ENCODE measurements around the gene CTLA4.

Gene CTLA4

DNA sequence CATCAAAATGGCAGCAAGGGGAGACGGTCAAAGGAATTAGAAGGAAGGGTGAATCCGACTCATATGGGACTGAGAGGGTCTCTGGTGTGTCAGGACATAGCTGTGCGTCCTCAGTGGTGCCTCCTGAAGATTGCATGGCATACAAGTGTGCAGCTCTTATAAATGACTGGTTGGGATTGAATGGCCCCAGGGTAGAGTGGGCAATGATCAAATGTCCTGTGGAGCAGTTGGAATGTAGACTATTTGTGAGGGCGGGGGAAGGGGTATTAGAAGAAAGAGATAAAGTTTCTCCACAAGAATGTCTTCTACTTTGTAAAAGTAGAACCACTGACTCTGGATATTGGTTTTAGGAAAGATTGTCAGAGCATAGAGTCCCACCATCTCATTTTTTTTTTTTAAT is 24.6 kb downstream of the CTLA4 start:
- DNase-seq (ENCODE audit: low spot score) = no peak

DNA sequence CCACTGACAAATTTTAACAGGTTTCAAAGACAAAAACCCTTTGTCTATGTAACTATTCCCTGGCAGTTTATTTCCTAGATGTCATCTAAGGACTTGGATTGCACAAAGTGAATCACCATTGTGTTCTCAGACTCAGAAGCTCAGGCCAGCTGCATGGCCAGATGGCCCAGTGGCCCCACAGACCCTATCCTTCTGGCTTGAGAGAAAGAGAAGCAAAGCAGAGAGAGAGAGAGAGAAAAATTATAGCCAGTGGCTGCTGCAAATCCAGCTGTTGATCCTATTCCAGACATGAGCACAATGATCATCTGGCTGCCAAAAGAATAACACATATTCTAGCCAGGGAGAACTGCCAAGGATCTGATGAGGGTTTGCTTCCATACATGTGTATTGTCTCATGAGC is 25.8 kb downstream of the CTLA4 start:
- peak; percentile 96 for DNase-seq (ENCODE audit: low spot score)

DNA sequence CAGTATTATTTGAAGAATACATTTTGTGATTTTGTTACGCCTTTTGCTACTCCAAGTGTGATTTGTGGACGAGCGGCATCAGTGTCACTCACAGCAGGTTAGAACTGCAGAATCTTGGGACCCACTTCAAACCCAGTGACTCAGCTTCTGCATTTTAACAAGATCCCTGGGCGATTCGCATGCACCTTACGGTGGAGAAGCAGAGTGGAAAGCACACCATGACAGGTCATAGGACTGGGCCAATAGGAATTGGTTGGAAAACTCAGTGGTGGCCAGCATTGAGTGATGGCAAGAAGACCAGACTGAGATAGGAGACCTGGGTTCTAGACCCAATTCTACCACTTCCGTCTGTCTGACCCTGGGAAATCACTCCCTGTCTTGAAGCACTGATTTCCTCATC is 26.3 kb downstream of the CTLA4 start:
- no peak for DNase-seq (ENCODE audit: low spot score)

DNA sequence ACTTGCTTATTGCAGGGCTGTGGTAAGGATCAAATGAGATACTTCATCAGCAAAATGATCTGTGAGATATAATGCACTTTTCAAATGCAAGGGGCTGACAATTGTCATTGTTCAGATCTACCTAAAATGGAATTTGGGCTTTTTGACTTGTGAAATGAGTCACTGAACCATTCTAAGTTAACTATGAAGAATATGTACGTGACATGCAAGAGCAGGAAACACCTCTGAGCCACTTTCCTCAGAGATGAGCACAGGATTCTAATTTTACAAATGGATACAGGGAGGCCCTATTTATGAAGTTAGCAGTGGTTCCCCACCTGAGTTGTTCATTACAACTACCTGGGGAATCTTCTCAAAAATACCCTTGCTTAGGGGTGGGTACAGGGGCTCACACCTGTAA is 26.7 kb downstream of the CTLA4 start:
- no peak for DNase-seq (ENCODE audit: low spot score)

DNA sequence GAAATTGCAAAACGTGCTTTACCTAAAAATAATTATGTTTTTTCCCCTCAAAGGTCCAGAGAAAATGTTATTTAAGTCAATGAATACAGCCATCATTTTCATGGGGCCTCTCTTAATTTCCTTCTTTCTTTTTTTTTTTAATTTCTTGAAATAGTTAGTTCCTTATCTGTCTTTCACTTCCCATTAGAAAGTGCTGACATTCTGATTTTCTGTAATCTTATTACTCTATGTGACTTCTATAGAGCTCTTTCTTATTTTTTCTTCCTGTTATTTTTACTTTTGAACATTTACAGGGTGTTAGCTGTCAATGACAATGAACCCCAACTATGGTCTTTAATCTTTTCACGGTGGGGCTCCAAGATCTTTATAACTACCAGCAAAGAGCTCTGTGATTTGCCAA is 30.0 kb downstream of the CTLA4 start:
- peak; percentile 73 for DNase-seq (ENCODE audit: low spot score)

DNA sequence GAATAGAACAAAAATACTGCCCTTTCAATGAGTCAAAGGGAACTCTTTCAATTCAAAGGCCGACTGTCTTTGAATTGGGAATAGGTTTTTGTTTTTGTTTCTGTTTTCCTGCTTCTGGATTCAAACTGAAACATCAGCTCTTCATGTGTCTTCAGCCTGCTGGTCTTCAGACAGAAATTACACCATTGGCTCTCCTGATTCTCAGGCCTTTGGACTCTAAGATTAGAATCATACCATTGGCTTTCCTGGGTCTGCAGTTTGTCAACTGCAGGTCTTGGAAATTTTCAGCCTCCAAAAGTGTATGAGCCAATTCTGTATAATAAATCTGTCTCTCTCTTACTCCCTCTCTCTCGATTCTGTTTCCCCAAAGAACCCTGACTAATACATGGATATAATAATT is 31.1 kb downstream of the CTLA4 start:
- DNase-seq (ENCODE audit: low spot score) = no peak

DNA sequence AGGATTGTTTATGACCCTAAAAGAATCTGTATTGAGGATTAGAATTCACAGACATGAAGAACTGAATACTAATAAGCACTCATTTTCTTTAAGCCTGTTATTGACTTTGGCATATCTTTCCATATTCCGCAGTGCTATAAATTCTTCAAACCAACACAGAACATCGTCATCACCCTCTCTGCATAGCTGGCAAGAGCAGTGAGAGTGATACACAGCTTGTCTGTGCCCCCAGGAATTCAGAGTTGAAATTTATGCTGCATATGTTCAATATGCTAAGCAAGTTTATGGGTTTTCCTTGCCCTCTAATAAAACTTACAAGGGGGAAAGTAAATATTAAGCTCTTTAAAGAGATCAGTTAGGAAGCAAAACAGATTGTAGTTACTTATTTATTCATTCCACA is 32.7 kb downstream of the CTLA4 start:
- no peak for DNase-seq (ENCODE audit: low spot score)

DNA sequence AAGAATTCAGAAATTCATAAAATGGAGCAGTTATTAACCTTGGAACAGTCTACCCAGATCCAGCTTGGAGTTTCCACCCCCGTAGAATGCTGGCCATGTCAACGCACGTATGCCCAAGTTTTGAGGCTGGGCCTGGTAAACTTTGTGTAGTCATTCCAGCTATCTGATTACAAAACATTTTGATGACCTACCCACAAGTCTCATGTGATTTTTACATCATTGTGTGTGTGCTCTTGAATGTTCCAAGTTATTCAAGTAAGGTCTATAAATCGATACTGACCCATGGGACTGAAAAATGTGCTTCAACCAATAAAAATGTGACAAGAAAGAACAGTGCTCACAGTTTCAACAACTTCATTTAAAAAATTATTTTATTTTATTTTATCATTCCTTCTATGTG is 36.5 kb downstream of the CTLA4 start:
- DNase-seq (ENCODE audit: low spot score) = no peak

DNA sequence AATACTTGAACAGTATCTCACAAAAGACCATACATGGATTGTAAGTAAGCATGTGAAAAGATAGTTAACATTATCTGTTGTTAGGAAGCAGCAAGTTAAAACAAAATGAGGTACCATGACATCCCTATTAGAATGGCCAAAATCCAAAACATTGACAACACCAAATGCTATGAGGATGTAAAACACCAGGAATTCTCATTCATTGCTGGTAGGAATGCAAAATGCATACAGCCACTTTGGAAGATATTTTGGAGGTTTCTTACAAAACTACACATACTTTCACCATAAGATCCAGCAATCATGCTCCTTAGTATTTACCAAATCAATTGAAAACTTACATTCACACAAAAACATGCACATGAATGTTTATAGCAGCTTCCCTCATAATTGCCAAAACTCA is 38.1 kb downstream of the CTLA4 start:
- no peak for DNase-seq (ENCODE audit: low spot score)

DNA sequence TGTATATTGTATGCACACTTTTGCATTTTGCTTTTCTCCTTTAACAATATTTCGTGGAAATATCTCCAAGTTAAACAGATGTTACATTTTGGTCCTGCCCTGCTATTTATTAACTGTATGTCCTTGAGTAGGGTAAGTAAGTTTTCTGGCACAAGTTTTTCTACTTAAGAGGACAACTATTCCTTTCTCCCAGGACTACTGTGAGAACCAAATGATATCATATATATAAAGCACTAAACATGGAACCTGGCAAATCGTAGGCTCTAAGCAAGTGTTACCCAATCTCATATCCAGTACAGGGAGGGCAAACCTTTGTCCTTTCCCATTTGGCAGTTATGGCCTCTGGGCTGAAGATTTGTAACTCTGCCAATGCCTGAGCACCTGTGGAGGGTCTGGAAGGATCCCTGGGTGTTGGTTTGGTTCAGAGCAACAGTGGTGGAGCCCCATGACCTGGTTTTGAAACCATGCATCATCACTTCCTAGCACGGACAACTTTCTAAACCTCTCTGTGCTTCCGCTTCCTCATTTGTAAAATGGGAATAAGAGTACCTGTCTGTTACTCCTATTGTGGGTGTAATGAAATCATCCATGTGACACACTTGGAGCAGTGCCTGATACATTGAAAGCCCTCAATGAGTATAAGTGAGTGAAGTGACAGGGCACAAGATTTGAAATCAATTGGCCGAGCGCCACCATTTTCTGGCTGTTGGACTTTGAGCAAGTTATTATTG is 40.7 kb downstream of the CTLA4 start:
- peak; percentile 65 for DNase-seq (ENCODE audit: low spot score)

DNA sequence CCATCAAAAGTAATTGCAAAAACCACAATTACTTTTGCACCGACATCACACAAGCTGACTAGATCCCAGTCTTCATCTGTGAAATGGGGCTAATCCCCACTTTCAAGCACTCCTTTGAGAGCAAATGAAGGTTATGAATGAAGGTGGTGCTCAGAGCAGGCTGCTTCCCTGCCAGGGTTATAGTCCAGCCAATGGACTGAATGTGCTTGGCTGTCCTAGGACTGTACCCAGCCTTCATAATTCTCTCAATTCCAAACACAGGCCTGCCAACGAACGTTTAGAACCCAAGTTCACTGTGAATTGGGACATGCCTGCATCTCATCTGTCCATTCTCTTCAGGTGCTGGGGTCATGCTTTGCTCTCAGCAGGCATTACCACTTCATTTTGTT is 41.2 kb downstream of the CTLA4 start:
- DNase-seq (ENCODE audit: low spot score) = no peak

DNA sequence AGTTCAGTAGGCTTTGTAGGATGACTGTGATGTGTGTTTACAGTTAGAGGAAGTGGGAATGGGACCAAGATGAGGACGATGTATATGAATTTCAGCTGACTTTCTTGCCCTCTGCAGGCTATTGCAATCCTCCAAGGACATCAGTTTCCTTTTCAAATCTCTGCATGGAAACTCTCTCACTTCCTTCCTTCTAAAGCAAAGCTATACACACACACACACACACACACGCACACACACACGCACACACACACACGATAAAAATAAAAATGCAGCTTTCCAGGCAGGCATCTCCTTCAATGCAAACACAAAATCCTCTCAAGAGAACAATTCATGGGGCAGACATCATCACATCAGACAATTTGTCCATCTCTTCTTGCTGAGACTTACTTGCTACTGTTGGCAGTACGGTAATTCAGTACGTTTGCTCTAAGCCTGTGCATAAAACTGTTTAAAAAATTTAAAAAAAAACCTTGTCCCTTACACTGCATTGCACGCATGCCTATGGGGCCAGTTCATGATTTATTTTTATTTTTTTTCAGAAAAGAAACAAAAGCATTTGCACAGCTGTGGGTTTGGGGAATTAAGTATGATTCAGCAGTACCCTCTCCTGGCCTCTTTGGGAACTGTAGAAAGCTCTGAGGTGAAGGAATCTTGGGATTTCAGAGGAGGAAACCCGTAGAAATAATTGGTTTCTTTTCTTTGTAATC is 41.8 kb downstream of the CTLA4 start:
- peak; percentile 84 for DNase-seq (ENCODE audit: low spot score)

DNA sequence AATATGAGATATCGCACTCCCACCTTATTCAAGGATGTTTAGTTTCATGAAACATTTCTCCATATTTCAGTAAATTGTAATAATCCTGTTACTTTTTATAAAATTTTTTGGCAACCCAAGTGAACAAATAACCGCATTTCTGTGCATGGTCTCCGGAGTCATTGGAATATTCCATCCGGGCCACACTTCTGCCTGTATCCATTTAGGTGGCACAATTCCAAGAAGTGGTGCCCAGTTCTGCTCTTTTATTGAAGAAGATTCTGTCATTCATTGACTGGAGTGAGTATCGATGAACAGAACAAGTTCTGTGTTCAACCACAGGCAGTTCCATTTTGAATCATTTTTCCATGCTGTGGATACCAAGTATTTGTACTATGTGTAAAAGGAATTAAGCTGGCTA is 42.4 kb downstream of the CTLA4 start:
- DNase-seq (ENCODE audit: low spot score) = peak; percentile 38

DNA sequence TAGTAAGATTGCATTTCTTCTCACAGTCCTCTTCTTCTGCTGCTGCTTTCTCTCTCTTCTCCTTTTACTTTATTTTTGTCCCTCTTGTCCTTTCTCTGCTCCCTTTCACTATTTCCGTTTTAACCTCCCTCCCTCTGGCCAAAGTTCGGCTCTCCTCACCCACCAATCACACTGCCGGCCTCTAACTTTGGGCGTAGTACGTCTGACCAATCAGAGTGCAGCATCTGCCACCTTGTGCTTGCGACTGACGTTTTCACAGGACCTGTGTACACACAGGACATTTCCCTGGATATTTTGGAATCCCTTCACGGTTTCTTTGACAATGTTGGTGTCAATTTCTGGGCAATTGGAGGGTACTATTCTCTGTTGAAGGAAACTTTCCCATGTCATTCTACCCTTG is 46.4 kb downstream of the CTLA4 start:
- DNase-seq (ENCODE audit: low spot score) = no peak

DNA sequence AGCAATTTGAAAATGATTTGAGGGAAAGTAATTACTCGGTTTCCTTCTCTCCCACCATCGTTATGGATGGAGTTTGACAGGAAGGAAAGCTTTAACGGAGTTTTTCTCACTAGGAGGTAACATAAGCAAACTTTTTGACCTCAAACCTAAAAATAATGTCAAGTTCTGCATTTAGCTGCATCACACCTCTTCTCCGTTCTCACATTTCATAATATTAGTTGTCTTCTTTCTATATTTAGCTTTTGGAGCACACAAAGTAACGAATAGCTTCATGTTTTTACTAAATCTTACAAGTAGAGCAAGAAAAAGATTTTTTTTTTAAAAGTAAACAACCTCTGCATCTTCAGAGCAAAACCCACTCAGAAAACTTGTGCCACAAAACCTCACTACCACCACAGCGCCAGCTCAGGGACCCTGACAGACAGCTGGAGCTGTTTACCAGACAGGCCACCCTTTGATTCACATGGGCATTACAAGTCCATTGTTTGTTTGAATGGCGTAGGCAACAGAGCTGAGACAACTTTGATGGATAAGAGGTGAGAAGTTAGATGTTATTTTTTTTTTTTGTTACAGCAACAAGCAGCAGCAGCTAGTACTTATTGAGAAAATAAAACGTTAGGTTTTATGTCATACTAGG is 47.1 kb downstream of the CTLA4 start:
- peak; percentile 20 for DNase-seq (ENCODE audit: low spot score)

DNA sequence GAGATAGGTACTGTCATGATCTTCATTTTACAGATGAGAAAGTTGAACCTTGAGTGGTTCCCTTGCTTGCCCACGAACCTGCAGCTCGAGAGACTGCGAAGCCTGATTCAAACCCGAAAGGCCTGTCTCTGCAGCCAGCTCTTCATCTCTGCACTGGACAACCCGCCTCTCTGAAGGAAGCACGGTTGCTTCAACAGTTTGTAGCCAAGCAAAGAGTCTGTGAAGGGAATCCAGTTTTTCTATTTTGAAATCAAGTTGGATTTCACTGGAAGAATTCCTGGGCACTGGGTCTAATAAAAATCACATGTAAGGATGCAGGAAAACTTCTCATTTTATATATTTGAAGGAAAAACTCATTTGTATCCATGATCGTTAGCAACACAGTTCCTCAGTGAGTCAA is 47.7 kb downstream of the CTLA4 start:
- DNase-seq (ENCODE audit: low spot score) = no peak

DNA sequence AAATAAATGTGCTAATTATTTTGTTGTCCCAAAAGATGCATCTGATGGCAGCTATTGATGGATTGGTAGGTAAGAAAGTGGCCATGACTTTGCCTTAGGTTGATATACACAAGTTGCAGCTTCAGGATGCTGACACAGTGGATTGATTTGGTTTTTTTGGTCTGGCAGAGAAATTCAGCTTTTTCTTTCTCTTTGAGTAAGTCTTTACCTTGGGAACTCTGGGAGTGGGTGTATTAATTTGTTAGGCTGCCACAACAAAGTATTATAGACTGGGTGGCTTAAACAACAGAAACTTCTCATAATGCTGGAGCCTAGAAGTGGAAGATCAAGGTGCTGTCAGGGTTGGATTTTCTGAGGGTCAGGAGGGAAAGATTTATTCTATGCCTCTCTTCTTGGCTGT is 49.2 kb downstream of the CTLA4 start:
- DNase-seq (ENCODE audit: low spot score) = no peak

DNA sequence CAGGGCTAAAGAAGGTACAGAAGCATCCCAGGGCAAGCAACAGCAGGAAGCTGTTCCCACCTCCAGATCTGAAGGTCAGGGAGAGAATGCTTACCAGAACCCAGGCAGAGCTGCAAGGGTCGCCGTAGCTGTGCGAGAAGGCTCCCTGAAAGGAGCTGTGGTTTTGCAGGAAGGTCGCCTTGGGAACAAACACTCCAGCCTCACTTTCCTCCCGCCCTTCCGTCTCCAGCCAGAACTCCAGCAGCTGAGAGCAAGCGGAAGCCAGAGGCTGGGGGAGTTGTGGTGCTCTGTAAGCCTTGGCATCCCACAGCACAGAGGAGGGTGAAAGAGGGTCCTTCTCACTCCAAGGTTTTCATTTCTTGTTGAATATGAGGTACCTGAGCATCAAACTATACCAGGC is 50.7 kb downstream of the CTLA4 start:
- no peak for DNase-seq (ENCODE audit: low spot score)

DNA sequence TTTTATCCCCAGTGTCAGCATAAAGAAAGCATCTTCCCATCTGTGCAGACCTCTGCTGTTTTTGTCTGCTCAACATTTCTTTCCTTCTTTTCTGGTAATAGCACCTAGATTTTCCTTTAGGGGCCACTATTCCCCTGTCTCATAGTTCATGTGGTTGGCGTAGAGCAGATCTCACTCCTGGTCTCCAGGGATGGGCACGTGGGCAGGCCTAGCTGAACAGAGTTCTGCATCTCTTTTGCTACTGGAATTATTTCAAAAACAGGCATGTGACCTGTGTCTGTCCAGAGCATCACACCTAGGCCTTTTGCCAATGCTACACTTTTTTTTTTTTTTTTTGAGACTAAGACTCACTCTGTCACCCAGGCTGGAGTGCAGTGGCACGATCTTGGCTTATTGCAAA is 51.3 kb downstream of the CTLA4 start:
- no peak for DNase-seq (ENCODE audit: low spot score)

Measured in pons (tissue), 1 donor.